HG03135 (cell line): ENCODE measurements around the gene SRPK1.

Experiments
- ATAC-seq: cut with Tn5 transposase; IDR thresholded peaks from one replicate; pipeline ENCODE4 v1.9.1; 2021; ENCODE audit warnings: mild to moderate bottlenecking, moderate library complexity; ENCODE audit not compliant: unreplicated experiment

The SRPK1 gene

GRCh38 chr6:35786272-35786671, 134.6 kb downstream of the SRPK1 start:
- ATAC-seq: no peak

GRCh38 chr6:35784200-35784599, 136.7 kb downstream of the SRPK1 start:
- no peak for ATAC-seq
